SK-N-SH treated with all-trans-retinoic acid at 6 μM for 48 hours (cell line): ENCODE data around the gene LCA5.

Experiments
- ATAC-seq: fragments of 200-7000 bp; cut with Tn5 transposase; 3 replicates; pipeline ENCODE4 v1.9.1; 2020; ENCODE audit warnings: mild to moderate bottlenecking, moderate library complexity
- ARNTL ChIP-seq: fragments of 450-650 bp; formaldehyde crosslinking; IDR thresholded peaks from 2 replicates; pipeline ENCODE4 v1.5.0; 2020; ENCODE audit warnings: low read depth, mild to moderate bottlenecking, moderate library complexity, borderline replicate concordance
- BACH2 ChIP-seq: fragments of 250-450 bp; sonication (Bioruptor Pico); IDR thresholded peaks from 2 replicates; pipeline ENCODE4 v1.9.0; 2021; ENCODE audit warnings: mild to moderate bottlenecking, borderline replicate concordance
- CREB5 ChIP-seq: fragments of 250-450 bp; sonication (Bioruptor Pico); IDR thresholded peaks from 2 replicates; pipeline ENCODE4 v1.5.1; 2020; ENCODE audit warnings: low read depth, mild to moderate bottlenecking, moderate library complexity
- CSDC2 ChIP-seq: fragments of 250-450 bp; sonication (Bioruptor Pico); IDR thresholded peaks from 2 replicates; pipeline ENCODE4 v1.5.0; 2020; ENCODE audit warnings: mild to moderate bottlenecking, moderate library complexity
- ESRRG ChIP-seq: fragments of 250-450 bp; sonication (Bioruptor Pico); IDR thresholded peaks from 2 replicates; pipeline ENCODE4 v1.6.1; 2021; ENCODE audit warnings: mild to moderate bottlenecking
- GLIS3 ChIP-seq: fragments of 250-450 bp; sonication (Bioruptor Pico); IDR thresholded peaks from 2 replicates; pipeline ENCODE4 v1.5.0; 2020; ENCODE audit warnings: mild to moderate bottlenecking, moderate library complexity
- PPARA ChIP-seq: fragments of 250-450 bp; sonication (Bioruptor Pico); IDR thresholded peaks from 2 replicates; pipeline ENCODE4 v1.5.0; 2020; ENCODE audit warnings: mild to moderate bottlenecking, borderline replicate concordance
- RARB ChIP-seq: fragments of 250-450 bp; sonication (Bioruptor Pico); IDR thresholded peaks from 2 replicates; pipeline ENCODE4 v1.8.0; 2021; ENCODE audit warnings: mild to moderate bottlenecking, moderate library complexity
- SNAI2 ChIP-seq: fragments of 250-450 bp; sonication (Bioruptor Pico); IDR thresholded peaks from 2 replicates; pipeline ENCODE4 v1.5.0; 2020; ENCODE audit warnings: mild to moderate bottlenecking, moderate library complexity
- TCF4 ChIP-seq: fragments of 250-450 bp; sonication (Bioruptor Pico); IDR thresholded peaks from 2 replicates; pipeline ENCODE4 v1.8.0; 2021; ENCODE audit warnings: mild to moderate bottlenecking, moderate library complexity, borderline replicate concordance
- TOX ChIP-seq: fragments of 250-450 bp; sonication (Bioruptor Pico); IDR thresholded peaks from 2 replicates; pipeline ENCODE4 v1.8.0; 2021; ENCODE audit warnings: mild to moderate bottlenecking, moderate library complexity, borderline replicate concordance
- TSHZ2 ChIP-seq: fragments of 250-450 bp; sonication (Bioruptor Pico); IDR thresholded peaks from 2 replicates; pipeline ENCODE4 v1.5.0; 2020; ENCODE audit warnings: mild to moderate bottlenecking, moderate library complexity
- ZFP3 ChIP-seq: fragments of 250-450 bp; sonication (Bioruptor Pico); IDR thresholded peaks from 2 replicates; pipeline ENCODE4 v1.5.0; 2020; ENCODE audit warnings: mild to moderate bottlenecking, moderate library complexity
- ZFP30 ChIP-seq: fragments of 450-650 bp; formaldehyde crosslinking; IDR thresholded peaks from 2 replicates; pipeline ENCODE4 v1.5.0; 2022; ENCODE audit warnings: mild to moderate bottlenecking, moderate library complexity
- ZNF8 ChIP-seq: fragments of 450-650 bp; formaldehyde crosslinking; IDR thresholded peaks from 2 replicates; pipeline ENCODE4 v1.5.0; 2020; ENCODE audit warnings: mild to moderate bottlenecking, moderate library complexity
- TF ChIP-seq, protein P1 (sequence below): fragments of 250-450 bp; sonication (Bioruptor Pico); IDR thresholded peaks from 2 replicates; pipeline ENCODE4 v1.5.1; 2021; ENCODE audit warnings: mild to moderate bottlenecking, moderate library complexity

The LCA5 gene

GRCh38 chr6:79438030-79438429, 99.2 kb downstream of the LCA5 start (continued):
- TF ChIP-seq, protein P1, sequence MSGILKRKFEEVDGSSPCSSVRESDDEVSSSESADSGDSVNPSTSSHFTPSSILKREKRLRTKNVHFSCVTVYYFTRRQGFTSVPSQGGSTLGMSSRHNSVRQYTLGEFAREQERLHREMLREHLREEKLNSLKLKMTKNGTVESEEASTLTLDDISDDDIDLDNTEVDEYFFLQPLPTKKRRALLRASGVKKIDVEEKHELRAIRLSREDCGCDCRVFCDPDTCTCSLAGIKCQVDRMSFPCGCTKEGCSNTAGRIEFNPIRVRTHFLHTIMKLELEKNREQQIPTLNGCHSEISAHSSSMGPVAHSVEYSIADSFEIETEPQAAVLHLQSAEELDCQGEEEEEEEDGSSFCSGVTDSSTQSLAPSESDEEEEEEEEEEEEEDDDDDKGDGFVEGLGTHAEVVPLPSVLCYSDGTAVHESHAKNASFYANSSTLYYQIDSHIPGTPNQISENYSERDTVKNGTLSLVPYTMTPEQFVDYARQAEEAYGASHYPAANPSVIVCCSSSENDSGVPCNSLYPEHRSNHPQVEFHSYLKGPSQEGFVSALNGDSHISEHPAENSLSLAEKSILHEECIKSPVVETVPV (CRISPR knock-in tag), result no peak
- TF ChIP-seq SNAI2 (CRISPR knock-in tag) (no peak), CSDC2 (CRISPR knock-in tag) (no peak), ESRRG (CRISPR knock-in tag) (no peak), TSHZ2 (CRISPR knock-in tag) (no peak), ZNF8 (CRISPR knock-in tag) (no peak), RARB (CRISPR knock-in tag) (no peak), PPARA (no peak), BACH2 (CRISPR knock-in tag) (no peak), TCF4 (no peak)

GRCh38 chr6:79436241-79436640, 101.0 kb downstream of the LCA5 start:
- no peak for ATAC-seq
- TF ChIP-seq, protein P1 (CRISPR knock-in tag), result no peak
- no peak for TF ChIP-seq ZFP3 (CRISPR knock-in tag)

DNA sequence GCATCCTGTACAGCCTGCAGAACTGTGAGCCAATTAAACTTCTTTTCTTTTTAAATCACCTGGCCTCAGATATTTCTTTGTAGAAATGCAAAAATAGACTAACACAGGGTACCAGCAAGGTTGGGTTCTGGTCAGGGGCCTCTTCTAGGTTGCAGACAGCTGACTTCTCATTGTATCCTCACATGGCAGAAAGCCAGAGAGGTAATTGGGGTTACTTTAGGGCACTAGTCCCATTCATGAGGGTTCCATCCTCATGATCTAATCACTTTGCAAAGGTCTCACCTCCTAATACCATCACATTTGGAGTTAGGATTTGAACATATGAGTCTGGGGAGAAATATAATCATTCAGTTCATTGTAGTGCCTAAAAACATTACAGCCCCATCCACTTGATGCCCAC, 101.5 kb downstream of the LCA5 start:
- no peak for TF ChIP-seq ZFP30
- TF ChIP-seq GLIS3 (CRISPR knock-in tag), result no peak
- no peak for TF ChIP-seq ESRRG (CRISPR knock-in tag)
- TF ChIP-seq CREB5 (CRISPR knock-in tag), result no peak
- TF ChIP-seq ARNTL (CRISPR knock-in tag), result no peak
- no peak for TF ChIP-seq TOX
- TF ChIP-seq SNAI2 (CRISPR knock-in tag), result no peak
- TF ChIP-seq, all 23 proteins: peak for 0
- ATAC-seq, result no peak
